Stimulated activated CD8-positive, alpha-beta memory T cell treated with anti-CD3 and anti-CD28 coated beads, Interleukin-7, amount 100 ng/mL, for 24 hours (primary cell): ENCODE measurements around the gene FAM47E.
"Not testable (repeated sequence)": the region's sequence is repeated elsewhere in the genome, so short reads cannot be mapped to it uniquely, and the experiment has no call there.

Experiments
- DNase-seq: peaks from one replicate; pipeline ENCODE4 v3.0.0-alpha.2; 2020; ENCODE audit warnings: low read depth

The FAM47E gene

GRCh38 chr4:76270244-76271175, 19.0 kb downstream of the FAM47E start:
- DNase-seq, result no peak

GRCh38 chr4:76271248-76271647, 19.7 kb downstream of the FAM47E start:
- DNase-seq, result no peak

- DNase-seq, result no peak
Observed at GRCh38 chr4:76272073-76272472, 20.6 kb downstream of the FAM47E start.

- no peak for DNase-seq
Observed at GRCh38 chr4:76272582-76272981, 21.1 kb downstream of the FAM47E start.

GRCh38 chr4:76272999-76273398, 21.5 kb downstream of the FAM47E start:
- DNase-seq, result no peak

- DNase-seq, result no peak
Observed at GRCh38 chr4:76275486-76276124, 24.1 kb downstream of the FAM47E start.

GRCh38 chr4:76276813-76277212, 25.3 kb downstream of the FAM47E start:
- DNase-seq, result no peak

- no peak for DNase-seq
Observed at GRCh38 chr4:76277667-76278066, 26.1 kb downstream of the FAM47E start.

GRCh38 chr4:76278583-76278982, 27.1 kb downstream of the FAM47E start:
- DNase-seq, result no peak

- no peak for DNase-seq
Observed at GRCh38 chr4:76279462-76279861, 27.9 kb downstream of the FAM47E start.

- DNase-seq, result no peak
Observed at GRCh38 chr4:76280488-76281441, 29.2 kb downstream of the FAM47E start.

GRCh38 chr4:76281594-76281993, 30.1 kb downstream of the FAM47E start:
- not testable (repeated sequence) for DNase-seq

- no peak for DNase-seq
Observed at GRCh38 chr4:76282941-76283689, 31.6 kb downstream of the FAM47E start.

GRCh38 chr4:76283900-76284299, 32.4 kb downstream of the FAM47E start:
- DNase-seq, result no peak

GRCh38 chr4:76287811-76288210, 36.3 kb downstream of the FAM47E start:
- not testable (repeated sequence) for DNase-seq

- no peak for DNase-seq
Observed at GRCh38 chr4:76292730-76293129, 41.2 kb downstream of the FAM47E start.

GRCh38 chr4:76293772-76294171, 42.3 kb downstream of the FAM47E start:
- DNase-seq, result no peak

GRCh38 chr4:76296286-76296820, 44.8 kb downstream of the FAM47E start:
- DNase-seq, result no peak

GRCh38 chr4:76298227-76298626, 46.7 kb downstream of the FAM47E start:
- no peak for DNase-seq

GRCh38 chr4:76300012-76300411, 48.5 kb downstream of the FAM47E start:
- DNase-seq, result no peak
